OCI-LY1 (cell line): ENCODE results near the gene PPIF.

Experiments
- CTCF ChIP-seq: fragments of 200-600 bp; sonication (generic), shearing (Covaris generic); IDR thresholded peaks from 2 replicates; pipeline ENCODE4 v1.5.1; 2017; ENCODE audit warnings: mild to moderate bottlenecking, antibody characterized with exemption, low read length, moderate library complexity, mixed read lengths
- EZH2 ChIP-seq: fragments of 200-600 bp; sonication (generic), shearing (Covaris generic); IDR thresholded peaks from 2 replicates; pipeline ENCODE4 v1.8.0; 2017; ENCODE audit warnings: borderline replicate concordance, mixed run types, mild to moderate bottlenecking, antibody characterized with exemption, low read length, moderate library complexity, mixed read lengths

GRCh38 chr10:79313320-79313719 is 33.9 kb upstream of the PPIF start:
- TF ChIP-seq CTCF (no peak), EZH2 (no peak)
